ENCODE results near the gene LTV1. TPM values are rescaled to one million over a fixed set of nuclear protein-coding genes. Genes with fewer than 3 reads are reported as not detected.
A peak's percentile ranks its signal among the peaks of the same experiment; 100 is the strongest.

The LTV1 gene
- total and polyA plus RNA-seq, 9 of the 15 experiments (the other 6 are each of a cell fraction or from before 2014, with no cell fraction given), result 57.9 to 162 (median 119) TPM

DNA sequence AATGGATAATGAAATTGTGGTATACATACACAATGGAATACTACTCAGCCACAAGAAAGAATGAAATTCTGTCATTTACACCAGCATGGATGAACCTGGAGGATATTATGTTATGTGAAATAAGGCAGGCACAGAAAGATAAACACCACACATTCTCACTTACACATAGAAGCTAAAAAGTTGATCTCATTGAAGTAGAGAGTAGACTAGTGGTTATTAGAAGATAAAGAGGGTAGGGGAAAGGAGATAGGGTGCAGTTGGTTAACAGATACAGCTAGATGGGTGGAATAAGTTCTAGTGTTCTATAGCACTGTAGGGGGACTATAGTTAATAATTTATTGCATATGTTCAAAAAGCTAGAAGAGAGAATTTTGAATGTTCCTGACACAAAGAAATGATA lies 25.5 kb upstream of the LTV1 start:
- no peak overlapping the region for H3K4me3 ChIP-seq
- peak; percentile 33 for TF ChIP-seq ZNF146 (CRISPR knock-in tag; IDR thresholded peaks at IDR 0.05; ENCODE audit: unreplicated experiment)
- TF ChIP-seq ZNF830 (CRISPR knock-in tag; IDR thresholded peaks at IDR 0.05), result no peak
- TF ChIP-seq, protein P1, sequence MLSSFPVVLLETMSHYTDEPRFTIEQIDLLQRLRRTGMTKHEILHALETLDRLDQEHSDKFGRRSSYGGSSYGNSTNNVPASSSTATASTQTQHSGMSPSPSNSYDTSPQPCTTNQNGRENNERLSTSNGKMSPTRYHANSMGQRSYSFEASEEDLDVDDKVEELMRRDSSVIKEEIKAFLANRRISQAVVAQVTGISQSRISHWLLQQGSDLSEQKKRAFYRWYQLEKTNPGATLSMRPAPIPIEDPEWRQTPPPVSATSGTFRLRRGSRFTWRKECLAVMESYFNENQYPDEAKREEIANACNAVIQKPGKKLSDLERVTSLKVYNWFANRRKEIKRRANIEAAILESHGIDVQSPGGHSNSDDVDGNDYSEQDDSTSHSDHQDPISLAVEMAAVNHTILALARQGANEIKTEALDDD (IDR thresholded peaks at IDR 0.05), result 0 out of 2 replicates have a peak, but pooled peaks have one; percentile 41
- TF ChIP-seq BACH1 (tag; IDR thresholded peaks at IDR 0.05), result no peak
- TF ChIP-seq, protein P2, sequence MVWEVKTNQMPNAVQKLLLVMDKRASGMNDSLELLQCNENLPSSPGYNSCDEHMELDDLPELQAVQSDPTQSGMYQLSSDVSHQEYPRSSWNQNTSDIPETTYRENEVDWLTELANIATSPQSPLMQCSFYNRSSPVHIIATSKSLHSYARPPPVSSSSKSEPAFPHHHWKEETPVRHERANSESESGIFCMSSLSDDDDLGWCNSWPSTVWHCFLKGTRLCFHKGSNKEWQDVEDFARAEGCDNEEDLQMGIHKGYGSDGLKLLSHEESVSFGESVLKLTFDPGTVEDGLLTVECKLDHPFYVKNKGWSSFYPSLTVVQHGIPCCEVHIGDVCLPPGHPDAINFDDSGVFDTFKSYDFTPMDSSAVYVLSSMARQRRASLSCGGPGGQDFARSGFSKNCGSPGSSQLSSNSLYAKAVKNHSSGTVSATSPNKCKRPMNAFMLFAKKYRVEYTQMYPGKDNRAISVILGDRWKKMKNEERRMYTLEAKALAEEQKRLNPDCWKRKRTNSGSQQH (CRISPR knock-in tag; IDR thresholded peaks at IDR 0.05), result no peak
- peak; percentile 20; the same call in 1 of the 2 replicates for TF ChIP-seq CBFA2T3 (IDR thresholded peaks at IDR 0.05)
- TF ChIP-seq HNRNPL (IDR thresholded peaks at IDR 0.05; ENCODE audit: low read depth, low read length), result no peak
- TF ChIP-seq NFE2 (IDR thresholded peaks at IDR 0.05; ENCODE audit: low read depth), result no peak
- 0 out of 3 replicates have a peak, but pooled peaks cover 3% of the 10 kb centered on the region for H3K36me3 ChIP-seq (ENCODE audit: control insufficient read depth, insufficient read depth, low read length)
- POLR2A ChIA-PET, result interaction anchor here (1.0 kb wide), 1 partner anchor 9 kb away, joined by 3 read pairs; no protein-coding TSS in a partner anchor
- in situ Hi-C loops (cut with MboI), result no loop called here
- no peak overlapping the region for H3K4me2 ChIP-seq (ENCODE audit: insufficient read depth, low read length)
- DNase-seq (ENCODE audit: extremely low read depth in 1 of 4, low spot score in 3 of 4), result no peak
- H2AFZ ChIP-seq (ENCODE audit: low read depth, low read length), result no peak overlapping the region
- H3K4me1 ChIP-seq (replicated peaks in 1 of 2; ENCODE audit: control insufficient read depth in 2 of 2, insufficient read depth in 2 of 2, low read length in 2 of 2), result peaks cover 0 to 8% of the 10 kb centered on the region in 2 experiments; a peak in 3 of 5 replicates
- H3K27ac ChIP-seq (ENCODE audit: extremely low read depth, low read depth, low read length), result no peak overlapping the region
- ATAC-seq, result no peak
- no peak overlapping the region for H3K9ac ChIP-seq (ENCODE audit: insufficient read depth in 1 of 2, low read depth in 2 of 2, low read length in 2 of 2)
- BruUV-seq (replicated peaks), result no TSS peak
- no peaks in the 10 kb centered on the region for H4K20me1 ChIP-seq (replicated peaks; ENCODE audit: control insufficient read depth, insufficient read depth, low read length)
- H3K27me3 ChIP-seq (ENCODE audit: control insufficient read depth in 2 of 2, insufficient read depth in 2 of 2, low read length in 2 of 2), result no peaks in the 10 kb centered on the region
- peaks cover 2% of the 10 kb centered on the region; the same call in 1 of the 2 replicates for H3K9me3 ChIP-seq (replicated peaks; ENCODE audit: control insufficient read depth, insufficient read depth, low read depth, low read length)
- FAIRE-seq, result no peak
- H3K9me1 ChIP-seq (ENCODE audit: control insufficient read depth, insufficient read depth, low read length), result no peaks in the 10 kb centered on the region
- CTCF ChIA-PET (ENCODE audit: low intra/inter-chr PET ratio), result no interaction called here
- intact Hi-C loops (cut with micrococcal nuclease), result no loop called here
- no peaks in the 10 kb centered on the region for H3K79me2 ChIP-seq (ENCODE audit: control insufficient read depth, insufficient read depth, low read length)
